HG03571 (cell line): ENCODE data around the gene JPT1.
"Not testable (repeated sequence)": the region's sequence is repeated elsewhere in the genome, so short reads cannot be mapped to it uniquely, and the experiment has no call there.

ENCODE experiments used
- ATAC-seq: cut with Tn5 transposase; IDR thresholded peaks from one replicate; pipeline ENCODE4 v1.9.1; 2021; ENCODE audit not compliant: unreplicated experiment

The JPT1 gene

GRCh38 chr17:75154195-75155106 is at the start of gene JPT1:
JPT1 (minus strand) TSS chr17:75154512; CDS start chr17:75154397, 115 bp downstream.
- ATAC-seq: peak; percentile 96

DNA sequence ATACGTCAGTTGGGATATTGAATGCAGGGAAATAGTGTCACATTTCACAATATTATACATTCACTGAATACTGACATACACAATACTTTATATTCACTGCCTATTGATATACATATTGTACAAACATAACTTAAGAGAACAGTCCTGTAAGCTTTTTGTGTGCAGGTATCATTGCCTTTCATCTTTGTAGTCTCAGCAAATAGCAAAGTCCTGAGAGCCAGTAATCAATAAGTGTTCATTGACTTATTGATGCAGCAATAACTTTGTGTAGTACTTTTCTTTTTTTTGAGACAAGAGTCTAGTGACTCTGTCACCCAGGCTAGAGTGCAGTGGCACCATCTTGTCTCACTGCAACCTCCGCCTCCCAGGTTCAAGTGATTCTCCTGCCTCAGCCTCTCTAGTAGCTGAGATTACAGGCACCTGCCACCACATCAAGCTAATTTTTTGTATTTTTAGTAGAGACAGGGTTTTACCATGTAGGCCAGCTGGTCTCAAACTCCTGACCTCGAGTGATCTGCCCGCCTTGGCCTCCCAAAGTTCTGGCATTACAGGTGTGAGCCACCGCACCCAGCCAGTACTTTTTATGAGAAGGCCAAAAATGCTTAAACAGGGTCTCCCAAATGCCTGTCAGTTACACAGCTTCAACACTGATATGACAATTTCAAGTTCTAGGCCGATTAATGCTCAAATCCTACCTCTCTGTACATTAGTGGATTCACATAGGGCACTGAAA is 45.7 kb upstream of the JPT1 start:
- no peak for ATAC-seq

- ATAC-seq: no peak
Observed at GRCh38 chr17:75194879-75195278, 40.6 kb upstream of the JPT1 start.

GRCh38 chr17:75191584-75191983 is 37.3 kb upstream of the JPT1 start:
- ATAC-seq: no peak

DNA sequence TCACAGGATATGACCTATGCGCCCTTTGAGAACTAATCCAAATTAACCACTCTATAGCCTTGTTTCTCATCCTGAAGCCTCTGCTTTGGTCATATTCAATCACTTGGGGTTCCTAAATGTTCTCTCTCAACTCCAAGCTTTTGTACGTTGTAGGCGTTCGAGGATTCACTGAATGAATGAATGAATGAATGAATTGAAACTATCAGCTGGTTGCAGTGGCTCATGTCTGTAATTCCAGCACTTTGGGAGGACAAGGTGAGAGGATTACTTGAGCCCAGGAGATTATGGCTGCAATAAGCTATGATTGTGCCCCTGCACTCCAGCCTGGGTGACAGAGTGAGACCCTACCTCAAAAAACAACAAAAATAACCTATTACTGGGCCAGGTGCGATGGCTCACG is 34.3 kb upstream of the JPT1 start:
- no peak for ATAC-seq

- ATAC-seq: no peak
Observed at GRCh38 chr17:75183999-75184884, 29.9 kb upstream of the JPT1 start.

GRCh38 chr17:75182569-75183436 is 28.5 kb upstream of the JPT1 start, which contains the start of gene SUMO2:
SUMO2 (minus strand) TSS chr17:75182959; CDS start chr17:75182834, 125 bp downstream.
- ATAC-seq: peak; percentile 69

GRCh38 chr17:75182319-75182568 is 27.9 kb upstream of the JPT1 start:
- no peak for ATAC-seq

GRCh38 chr17:75181608-75182318 is 27.5 kb upstream of the JPT1 start:
- peak; percentile 16 for ATAC-seq

- no peak for ATAC-seq
Observed at GRCh38 chr17:75181110-75181509, 26.8 kb upstream of the JPT1 start.

DNA sequence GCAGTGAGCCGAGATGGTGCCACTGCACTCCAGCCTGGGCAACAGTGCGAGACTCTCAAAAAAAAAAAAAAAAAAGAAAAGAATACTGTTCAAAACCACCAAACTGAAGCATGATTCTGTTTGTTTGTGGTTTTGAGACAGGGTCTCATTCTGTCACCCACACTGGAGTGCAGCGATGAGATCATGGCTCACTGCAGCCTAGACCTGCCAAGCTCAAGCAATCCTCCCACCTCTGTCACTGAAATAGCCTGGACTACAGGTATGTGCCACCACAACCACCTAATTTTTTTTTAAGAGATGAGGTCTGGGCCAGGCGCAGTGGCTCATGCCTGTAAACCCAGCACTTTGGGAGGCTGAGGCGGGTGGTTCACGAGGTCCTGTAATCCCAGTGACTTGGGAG is 24.1 kb upstream of the JPT1 start:
- ATAC-seq: no peak

DNA sequence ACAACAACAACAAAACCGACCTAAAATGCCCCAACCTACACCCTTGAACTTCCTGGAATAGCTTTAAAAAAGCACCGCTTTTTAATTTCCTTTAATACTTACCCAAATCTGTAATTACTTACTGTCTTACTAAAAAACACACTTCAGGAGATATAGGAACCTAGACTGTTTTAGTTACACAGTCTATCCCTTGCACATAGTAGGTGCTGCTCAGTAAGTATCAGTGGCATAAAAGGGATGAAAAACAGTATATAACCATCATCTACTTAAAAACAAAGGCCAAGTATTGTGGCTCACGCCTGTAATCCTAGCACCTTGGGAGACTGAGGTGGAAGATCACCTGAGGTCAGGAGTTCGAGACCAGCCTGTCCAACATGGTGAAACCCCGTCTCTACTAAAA is 22.3 kb upstream of the JPT1 start:
- ATAC-seq: no peak

- no peak for ATAC-seq
Observed at GRCh38 chr17:75174996-75175395, 20.7 kb upstream of the JPT1 start.

DNA sequence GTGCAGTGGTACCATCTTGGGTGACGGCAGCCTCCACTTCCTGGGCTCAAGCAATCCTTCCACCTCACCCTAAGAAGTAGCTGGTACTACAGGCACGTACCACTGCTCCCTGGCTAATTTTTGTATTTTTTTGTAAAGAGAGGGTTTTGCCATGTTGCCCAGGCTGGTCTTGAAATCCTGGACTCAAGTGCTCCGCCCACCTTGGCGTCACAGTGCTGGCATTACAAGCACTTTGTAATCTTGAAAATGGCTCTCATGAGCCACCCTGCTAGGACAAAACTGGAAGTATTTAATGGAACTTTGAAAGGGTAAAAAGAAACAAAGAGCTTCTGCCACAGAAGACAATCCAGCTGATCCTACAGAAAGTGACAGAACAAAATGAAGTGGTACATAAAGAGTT is 19.2 kb upstream of the JPT1 start:
- no peak for ATAC-seq

- no peak for ATAC-seq
Observed at GRCh38 chr17:75168998-75169397, 14.7 kb upstream of the JPT1 start.

DNA sequence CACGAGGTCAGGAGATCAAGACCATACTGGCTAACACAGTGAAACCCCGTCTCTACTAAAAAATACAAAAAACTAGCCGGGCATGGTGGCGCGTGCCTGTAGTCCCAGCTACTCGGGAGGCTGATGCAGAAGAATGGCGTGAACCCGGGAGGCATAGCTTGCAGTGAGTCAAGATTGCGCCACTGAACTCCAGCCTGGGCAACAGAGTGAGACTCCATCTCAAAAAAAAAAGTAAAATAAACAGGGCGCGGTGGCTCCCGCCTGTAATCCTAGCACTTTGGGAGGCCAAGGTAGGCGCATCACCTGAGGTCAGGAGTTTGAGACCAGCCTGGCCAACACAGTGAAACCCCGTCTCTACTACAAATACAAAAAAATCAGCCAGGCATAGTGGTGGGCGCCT is 10.3 kb upstream of the JPT1 start:
- ATAC-seq: not testable (repeated sequence)

DNA sequence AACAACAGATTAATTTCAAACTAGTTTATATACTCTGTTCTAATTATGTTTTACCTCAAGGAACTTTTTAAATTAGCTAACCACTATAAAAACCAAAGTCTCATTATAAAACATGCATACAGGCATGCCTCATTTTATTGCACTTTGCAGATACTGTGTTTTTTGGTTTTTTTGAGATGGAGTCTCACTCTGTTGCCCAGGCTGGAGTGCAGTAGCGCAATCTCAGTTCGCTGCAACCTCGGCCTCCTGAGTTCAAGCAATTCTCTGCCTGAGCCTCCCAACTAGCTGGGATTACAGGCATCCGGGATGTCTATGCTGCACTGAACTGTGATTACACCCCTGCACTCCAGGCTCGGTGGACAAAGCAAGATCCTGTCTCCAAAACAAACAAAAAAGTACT is 8.8 kb upstream of the JPT1 start:
- no peak for ATAC-seq

GRCh38 chr17:75160211-75160610 is 5.9 kb upstream of the JPT1 start:
- no peak for ATAC-seq

GRCh38 chr17:75159196-75160031 is 5.1 kb upstream of the JPT1 start:
- ATAC-seq: no peak
